Measurements from ENCODE around the gene ARL4C.
A peak's percentile ranks its signal among the peaks of the same experiment; 100 is the strongest.

The ARL4C gene

DNA sequence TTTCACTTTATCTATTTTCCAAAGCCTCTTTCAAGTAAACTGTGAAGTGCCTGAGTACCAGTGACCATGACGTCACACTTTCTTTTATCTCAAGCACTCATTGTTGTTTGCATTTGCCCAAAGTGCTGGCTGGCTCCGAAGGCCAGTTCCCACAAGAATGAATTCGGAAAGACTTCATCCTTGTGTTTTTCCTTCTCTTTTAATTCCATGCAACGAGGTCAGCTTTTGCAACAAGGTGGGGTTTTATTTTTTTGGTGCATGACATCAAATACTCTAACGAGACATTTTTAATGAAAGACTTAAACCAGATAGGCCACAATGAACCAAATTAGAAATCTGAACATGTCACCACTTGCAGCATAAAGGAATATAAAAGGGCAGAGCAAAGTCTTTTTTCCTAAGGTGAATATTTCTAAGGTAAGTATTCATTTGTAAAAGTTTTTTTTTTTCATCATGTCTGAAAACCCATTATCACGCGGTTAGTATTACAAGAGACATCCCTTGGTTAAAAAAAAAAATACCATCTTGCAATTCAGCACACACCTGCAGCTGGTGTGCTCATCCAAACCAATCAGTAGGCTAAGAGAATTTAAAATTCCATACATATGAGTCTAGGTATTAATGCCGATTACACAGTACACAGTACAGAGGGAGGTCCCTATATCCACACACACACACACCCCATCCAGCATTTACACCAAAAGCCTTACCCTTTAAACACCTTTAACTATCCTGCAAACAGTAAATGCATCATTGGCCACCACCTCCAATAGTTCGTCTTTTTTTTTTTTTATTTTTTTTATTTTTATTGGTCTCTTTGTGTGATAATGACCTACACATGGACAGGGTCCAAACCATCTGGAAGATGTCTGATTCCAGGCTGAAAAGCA, 2.3 kb downstream of the ARL4C start (continued):
- TF ChIP-seq, protein P1, sequence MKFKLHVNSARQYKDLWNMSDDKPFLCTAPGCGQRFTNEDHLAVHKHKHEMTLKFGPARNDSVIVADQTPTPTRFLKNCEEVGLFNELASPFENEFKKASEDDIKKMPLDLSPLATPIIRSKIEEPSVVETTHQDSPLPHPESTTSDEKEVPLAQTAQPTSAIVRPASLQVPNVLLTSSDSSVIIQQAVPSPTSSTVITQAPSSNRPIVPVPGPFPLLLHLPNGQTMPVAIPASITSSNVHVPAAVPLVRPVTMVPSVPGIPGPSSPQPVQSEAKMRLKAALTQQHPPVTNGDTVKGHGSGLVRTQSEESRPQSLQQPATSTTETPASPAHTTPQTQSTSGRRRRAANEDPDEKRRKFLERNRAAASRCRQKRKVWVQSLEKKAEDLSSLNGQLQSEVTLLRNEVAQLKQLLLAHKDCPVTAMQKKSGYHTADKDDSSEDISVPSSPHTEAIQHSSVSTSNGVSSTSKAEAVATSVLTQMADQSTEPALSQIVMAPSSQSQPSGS (tag by site-specific recombination; IDR thresholded peaks at IDR 0.05; ENCODE audit: low read depth) = peak; percentile 96
- TF ChIP-seq ZSCAN23 (tag by site-specific recombination; IDR thresholded peaks at IDR 0.05) (no peak), ZNF629 (tag by site-specific recombination; IDR thresholded peaks at IDR 0.05) (peak; percentile 90), PRDM1 (tag by site-specific recombination; IDR thresholded peaks at IDR 0.05) (peak; percentile 37; the same call in 1 of the 2 replicates), ZNF335 (tag by site-specific recombination; conservative IDR thresholded peaks at IDR 0.05) (peak; percentile 41), FEZF1 (tag by site-specific recombination; IDR thresholded peaks at IDR 0.05) (peak; percentile 54)

DNA sequence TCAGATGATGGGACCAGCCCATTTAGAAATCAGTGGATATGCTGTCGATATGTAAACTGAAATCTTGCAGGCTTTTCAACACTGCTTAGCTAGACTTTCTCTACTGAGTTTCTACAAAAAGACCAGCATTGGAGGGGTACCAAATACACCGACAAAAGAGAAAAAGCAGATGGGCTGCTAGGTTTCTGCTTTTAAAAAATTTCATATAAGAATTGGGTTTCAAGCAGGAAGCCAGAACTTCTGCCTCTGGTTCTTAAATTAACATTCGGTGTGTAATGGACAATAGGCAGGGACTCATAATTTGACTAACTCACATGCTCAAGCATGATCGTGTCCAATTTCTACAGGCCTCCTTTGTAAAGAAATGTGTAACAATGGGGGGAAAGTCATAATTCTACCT, 3.1 kb downstream of the ARL4C start:
- ChIA-PET CTCF (no interaction called here), POLR2A (no interaction called here)
- peaks cover 12% of the 10 kb centered on the region for H3K4me1 ChIP-seq (ENCODE audit: control insufficient read depth, insufficient read depth, low read length)
- no peaks in the 10 kb centered on the region for H3K36me3 ChIP-seq (ENCODE audit: control insufficient read depth in 2 of 2, insufficient read depth in 1 of 2, low read length in 2 of 2)
- no peaks in the 10 kb centered on the region for H3K9me3 ChIP-seq (ENCODE audit: control insufficient read depth, insufficient read depth, low read depth, low read length)
- peak overlapping the region; percentile 11 for H3K4me3 ChIP-seq (ENCODE audit: low read depth, low read length)
- no peak overlapping the region for H3K27ac ChIP-seq (ENCODE audit: extremely low read depth, low read depth, low read length)
- TF ChIP-seq, protein P2, sequence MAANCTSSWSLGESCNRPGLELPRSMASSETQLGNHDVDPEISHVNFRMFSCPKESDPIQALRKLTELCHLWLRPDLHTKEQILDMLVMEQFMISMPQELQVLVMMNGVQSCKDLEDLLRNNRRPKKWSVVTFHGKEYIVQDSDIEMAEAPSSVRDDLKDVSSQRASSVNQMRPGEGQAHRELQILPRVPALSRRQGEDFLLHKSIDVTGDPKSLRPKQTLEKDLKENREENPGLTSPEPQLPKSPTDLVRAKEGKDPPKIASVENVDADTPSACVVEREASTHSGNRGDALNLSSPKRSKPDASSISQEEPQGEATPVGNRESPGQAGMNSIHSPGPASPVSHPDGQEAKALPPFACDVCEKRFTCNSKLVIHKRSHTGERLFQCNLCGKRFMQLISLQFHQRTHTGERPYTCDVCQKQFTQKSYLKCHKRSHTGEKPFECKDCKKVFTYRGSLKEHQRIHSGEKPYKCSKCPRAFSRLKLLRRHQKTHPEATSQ (tag by site-specific recombination; IDR thresholded peaks at IDR 0.05) = no peak
- no peak for TF ChIP-seq ZNF555 (tag by site-specific recombination; conservative IDR thresholded peaks at IDR 0.05)
- no peak for TF ChIP-seq KLF10 (tag by site-specific recombination; IDR thresholded peaks at IDR 0.05)
- TF ChIP-seq, protein P3, sequence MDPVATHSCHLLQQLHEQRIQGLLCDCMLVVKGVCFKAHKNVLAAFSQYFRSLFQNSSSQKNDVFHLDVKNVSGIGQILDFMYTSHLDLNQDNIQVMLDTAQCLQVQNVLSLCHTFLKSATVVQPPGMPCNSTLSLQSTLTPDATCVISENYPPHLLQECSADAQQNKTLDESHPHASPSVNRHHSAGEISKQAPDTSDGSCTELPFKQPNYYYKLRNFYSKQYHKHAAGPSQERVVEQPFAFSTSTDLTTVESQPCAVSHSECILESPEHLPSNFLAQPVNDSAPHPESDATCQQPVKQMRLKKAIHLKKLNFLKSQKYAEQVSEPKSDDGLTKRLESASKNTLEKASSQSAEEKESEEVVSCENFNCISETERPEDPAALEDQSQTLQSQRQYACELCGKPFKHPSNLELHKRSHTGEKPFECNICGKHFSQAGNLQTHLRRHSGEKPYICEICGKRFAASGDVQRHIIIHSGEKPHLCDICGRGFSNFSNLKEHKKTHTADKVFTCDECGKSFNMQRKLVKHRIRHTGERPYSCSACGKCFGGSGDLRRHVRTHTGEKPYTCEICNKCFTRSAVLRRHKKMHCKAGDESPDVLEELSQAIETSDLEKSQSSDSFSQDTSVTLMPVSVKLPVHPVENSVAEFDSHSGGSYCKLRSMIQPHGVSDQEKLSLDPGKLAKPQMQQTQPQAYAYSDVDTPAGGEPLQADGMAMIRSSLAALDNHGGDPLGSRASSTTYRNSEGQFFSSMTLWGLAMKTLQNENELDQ (tag by site-specific recombination; IDR thresholded peaks at IDR 0.05; ENCODE audit: low read depth) = no peak
- TF ChIP-seq ZNF302 (tag by site-specific recombination; IDR thresholded peaks at IDR 0.05; ENCODE audit: low read depth) = no peak
- TF ChIP-seq ZNF37A (tag by site-specific recombination; IDR thresholded peaks at IDR 0.05) = no peak
- no peak for TF ChIP-seq ZNF169 (tag by site-specific recombination; IDR thresholded peaks at IDR 0.05)
- no peak for TF ChIP-seq SP7 (tag by site-specific recombination; IDR thresholded peaks at IDR 0.05)
- TF ChIP-seq, protein P1 (tag by site-specific recombination; IDR thresholded peaks at IDR 0.05; ENCODE audit: low read depth) = no peak
- TF ChIP-seq KLF1 (tag by site-specific recombination; IDR thresholded peaks at IDR 0.05) = no peak
- TF ChIP-seq ZNF292 (tag by site-specific recombination; IDR thresholded peaks at IDR 0.05; ENCODE audit: borderline replicate concordance, low read depth) = no peak
- TF ChIP-seq, protein P4, sequence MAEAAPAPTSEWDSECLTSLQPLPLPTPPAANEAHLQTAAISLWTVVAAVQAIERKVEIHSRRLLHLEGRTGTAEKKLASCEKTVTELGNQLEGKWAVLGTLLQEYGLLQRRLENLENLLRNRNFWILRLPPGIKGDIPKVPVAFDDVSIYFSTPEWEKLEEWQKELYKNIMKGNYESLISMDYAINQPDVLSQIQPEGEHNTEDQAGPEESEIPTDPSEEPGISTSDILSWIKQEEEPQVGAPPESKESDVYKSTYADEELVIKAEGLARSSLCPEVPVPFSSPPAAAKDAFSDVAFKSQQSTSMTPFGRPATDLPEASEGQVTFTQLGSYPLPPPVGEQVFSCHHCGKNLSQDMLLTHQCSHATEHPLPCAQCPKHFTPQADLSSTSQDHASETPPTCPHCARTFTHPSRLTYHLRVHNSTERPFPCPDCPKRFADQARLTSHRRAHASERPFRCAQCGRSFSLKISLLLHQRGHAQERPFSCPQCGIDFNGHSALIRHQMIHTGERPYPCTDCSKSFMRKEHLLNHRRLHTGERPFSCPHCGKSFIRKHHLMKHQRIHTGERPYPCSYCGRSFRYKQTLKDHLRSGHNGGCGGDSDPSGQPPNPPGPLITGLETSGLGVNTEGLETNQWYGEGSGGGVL (tag by site-specific recombination; IDR thresholded peaks at IDR 0.05) = no peak
- no peak for TF ChIP-seq ZNF112 (tag by site-specific recombination; IDR thresholded peaks at IDR 0.05)
- TF ChIP-seq, protein P5, sequence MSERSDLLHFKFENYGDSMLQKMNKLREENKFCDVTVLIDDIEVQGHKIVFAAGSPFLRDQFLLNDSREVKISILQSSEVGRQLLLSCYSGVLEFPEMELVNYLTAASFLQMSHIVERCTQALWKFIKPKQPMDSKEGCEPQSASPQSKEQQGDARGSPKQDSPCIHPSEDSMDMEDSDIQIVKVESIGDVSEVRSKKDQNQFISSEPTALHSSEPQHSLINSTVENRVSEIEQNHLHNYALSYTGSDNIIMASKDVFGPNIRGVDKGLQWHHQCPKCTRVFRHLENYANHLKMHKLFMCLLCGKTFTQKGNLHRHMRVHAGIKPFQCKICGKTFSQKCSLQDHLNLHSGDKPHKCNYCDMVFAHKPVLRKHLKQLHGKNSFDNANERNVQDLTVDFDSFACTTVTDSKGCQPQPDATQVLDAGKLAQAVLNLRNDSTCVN (tag by site-specific recombination; optimal IDR thresholded peaks at IDR 0.05) = no peak
- TF ChIP-seq MYNN (tag by site-specific recombination; IDR thresholded peaks at IDR 0.05; ENCODE audit: borderline replicate concordance) = no peak
- TF ChIP-seq ZNF701 (tag by site-specific recombination; IDR thresholded peaks at IDR 0.05) = no peak
- no peak for TF ChIP-seq ZFP3 (tag by site-specific recombination; IDR thresholded peaks at IDR 0.05; ENCODE audit: low read depth)
- no peak for TF ChIP-seq KLF9 (tag by site-specific recombination; IDR thresholded peaks at IDR 0.05; ENCODE audit: low read depth)
- TF ChIP-seq, protein P6, sequence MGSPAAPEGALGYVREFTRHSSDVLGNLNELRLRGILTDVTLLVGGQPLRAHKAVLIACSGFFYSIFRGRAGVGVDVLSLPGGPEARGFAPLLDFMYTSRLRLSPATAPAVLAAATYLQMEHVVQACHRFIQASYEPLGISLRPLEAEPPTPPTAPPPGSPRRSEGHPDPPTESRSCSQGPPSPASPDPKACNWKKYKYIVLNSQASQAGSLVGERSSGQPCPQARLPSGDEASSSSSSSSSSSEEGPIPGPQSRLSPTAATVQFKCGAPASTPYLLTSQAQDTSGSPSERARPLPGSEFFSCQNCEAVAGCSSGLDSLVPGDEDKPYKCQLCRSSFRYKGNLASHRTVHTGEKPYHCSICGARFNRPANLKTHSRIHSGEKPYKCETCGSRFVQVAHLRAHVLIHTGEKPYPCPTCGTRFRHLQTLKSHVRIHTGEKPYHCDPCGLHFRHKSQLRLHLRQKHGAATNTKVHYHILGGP (tag by site-specific recombination; IDR thresholded peaks at IDR 0.05) = no peak
